GM19099 (cell line): ENCODE measurements around the gene LCP2.

Experiments
- POLR2A ChIP-seq: IDR thresholded peaks from 3 replicates; pipeline ENCODE4 v1.6.1; 2011; ENCODE audit warnings: low read depth; ENCODE audit not compliant: insufficient read length; ENCODE audit errors: extremely low read depth

The LCP2 gene

GRCh38 chr5:170275376-170275994, 22.1 kb downstream of the LCP2 start:
- TF ChIP-seq POLR2A = no peak

GRCh38 chr5:170273968-170274710, 23.4 kb downstream of the LCP2 start:
- no peak for TF ChIP-seq POLR2A

- TF ChIP-seq POLR2A = no peak
Observed at GRCh38 chr5:170270293-170271069, 27.1 kb downstream of the LCP2 start.

- TF ChIP-seq POLR2A = no peak
Observed at GRCh38 chr5:170269579-170269978, 28.0 kb downstream of the LCP2 start.

GRCh38 chr5:170268884-170269283, 28.7 kb downstream of the LCP2 start:
- no peak for TF ChIP-seq POLR2A

- TF ChIP-seq POLR2A = no peak
Observed at GRCh38 chr5:170268153-170268689, 29.4 kb downstream of the LCP2 start.

- TF ChIP-seq POLR2A = no peak
Observed at GRCh38 chr5:170267431-170268152, 30.0 kb downstream of the LCP2 start.

GRCh38 chr5:170266570-170267381, 30.8 kb downstream of the LCP2 start:
- no peak for TF ChIP-seq POLR2A

GRCh38 chr5:170265522-170265921, 32.1 kb downstream of the LCP2 start:
- no peak for TF ChIP-seq POLR2A

GRCh38 chr5:170263906-170264305, 33.7 kb downstream of the LCP2 start:
- TF ChIP-seq POLR2A = no peak

GRCh38 chr5:170262061-170263045, 35.2 kb downstream of the LCP2 start:
- no peak for TF ChIP-seq POLR2A

GRCh38 chr5:170261528-170262043, 36.0 kb downstream of the LCP2 start:
- TF ChIP-seq POLR2A = no peak

GRCh38 chr5:170257370-170257769, 40.2 kb downstream of the LCP2 start:
- TF ChIP-seq POLR2A = no peak

GRCh38 chr5:170256571-170256970, 41.0 kb downstream of the LCP2 start:
- no peak for TF ChIP-seq POLR2A
